ENCODE measurements around the gene CD83.

Gene CD83

DNA sequence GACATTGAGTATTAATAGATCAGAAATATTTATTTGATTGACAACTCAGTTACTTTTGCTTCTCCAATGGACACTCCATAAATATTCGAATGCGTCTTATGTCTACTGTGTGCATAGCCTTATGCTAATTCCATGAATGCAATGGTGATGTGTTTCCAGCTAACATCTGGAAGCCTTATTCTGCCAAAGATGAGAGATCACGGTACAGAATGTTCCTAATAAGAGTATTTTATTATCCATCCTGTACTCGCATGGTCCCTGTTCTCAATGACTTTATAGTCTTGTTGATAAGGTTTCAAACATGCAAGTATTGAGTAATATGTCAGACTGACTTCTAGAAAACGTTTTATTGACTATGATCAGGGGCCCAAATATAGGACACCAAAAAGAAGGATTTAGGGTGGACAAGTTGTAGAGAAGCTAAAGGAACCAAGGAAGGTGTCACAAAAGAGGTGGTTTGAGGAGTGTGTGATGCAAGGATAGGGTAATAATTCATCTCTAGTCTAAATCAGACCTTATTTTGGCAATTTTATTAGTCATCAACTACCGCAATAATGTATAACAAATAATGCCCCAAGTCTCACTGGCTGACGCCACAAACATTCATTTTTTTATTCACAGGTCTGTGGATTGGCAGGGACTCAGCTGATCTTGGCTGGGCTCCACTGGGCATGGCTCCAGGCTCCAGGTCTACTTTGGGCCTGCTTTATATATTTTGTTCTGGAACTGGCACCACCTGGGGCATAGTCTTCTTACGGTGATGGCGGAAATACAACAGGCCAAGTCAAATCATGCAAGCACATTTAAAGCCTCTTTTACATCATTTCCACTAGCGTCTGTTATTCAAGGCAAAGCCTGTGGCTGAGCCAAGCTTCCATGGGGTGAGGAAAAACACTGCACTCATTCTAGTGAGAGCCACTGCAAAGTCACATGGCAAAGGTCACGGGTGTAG, 24.5 kb upstream of the CD83 start:
- DNase-seq = no peak

GRCh38 chr6:14094721-14095120, 22.9 kb upstream of the CD83 start:
- no peak for DNase-seq

GRCh38 chr6:14095437-14095836, 22.1 kb upstream of the CD83 start:
- DNase-seq = no peak

DNA sequence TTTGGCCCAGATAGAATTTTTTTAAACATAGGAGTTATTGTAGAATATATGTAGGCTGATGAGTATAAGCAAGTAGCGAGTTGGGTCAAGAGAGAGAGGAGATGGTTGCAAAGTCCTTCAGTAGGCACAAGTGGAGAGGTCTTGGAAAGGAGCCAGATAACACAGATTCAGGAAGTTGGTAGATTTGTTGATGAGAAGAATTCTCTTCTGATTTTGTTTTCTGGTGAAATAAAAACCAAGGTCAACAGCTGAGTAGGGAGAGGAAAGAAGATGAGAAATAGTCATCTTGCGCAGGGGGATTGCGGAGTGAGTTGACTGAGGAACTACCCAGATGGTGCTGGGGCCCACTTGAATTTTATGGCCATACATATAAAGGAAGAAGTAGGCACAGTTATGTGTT, 17.4 kb upstream of the CD83 start:
- DNase-seq = no peak

DNA sequence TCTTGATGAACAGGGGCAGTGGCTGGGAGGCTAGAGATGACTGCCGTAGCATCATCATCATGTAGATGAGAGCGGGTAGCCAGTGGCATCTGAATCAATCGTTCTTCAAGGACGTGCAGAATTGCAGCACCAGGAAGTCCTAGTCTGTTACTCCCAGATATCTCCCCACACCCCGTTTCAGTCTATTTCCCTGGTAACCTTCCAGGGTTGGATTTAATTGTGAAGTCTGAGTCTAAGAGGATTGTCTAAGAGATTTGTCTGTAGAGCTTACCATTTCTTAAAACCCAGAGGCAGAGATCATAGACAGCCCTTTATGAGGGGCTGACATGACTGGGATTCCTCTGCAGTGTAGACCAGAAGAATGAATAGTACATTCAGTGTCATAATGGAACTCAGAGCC, 16.6 kb upstream of the CD83 start:
- no peak for DNase-seq

GRCh38 chr6:14102383-14102782, 15.2 kb upstream of the CD83 start:
- no peak for DNase-seq

DNA sequence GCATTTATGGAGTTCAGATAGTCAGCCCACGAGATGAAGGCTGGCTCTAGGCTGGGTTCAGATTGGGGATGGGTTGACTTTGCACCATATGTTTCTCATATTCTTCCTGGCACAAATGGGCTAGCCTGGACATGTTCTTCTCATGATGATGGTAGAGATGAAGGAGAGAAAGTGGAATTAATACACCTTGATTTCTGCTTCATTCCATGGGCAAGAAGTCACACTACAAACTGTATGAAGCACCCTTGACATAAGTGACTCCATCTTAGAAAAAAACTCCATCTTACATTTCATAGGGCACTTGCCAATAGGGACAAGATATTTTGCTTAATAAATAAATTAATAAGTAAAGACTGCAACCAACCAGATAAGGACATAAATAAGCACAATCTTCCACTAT, 12.0 kb upstream of the CD83 start:
- DNase-seq = no peak

DNA sequence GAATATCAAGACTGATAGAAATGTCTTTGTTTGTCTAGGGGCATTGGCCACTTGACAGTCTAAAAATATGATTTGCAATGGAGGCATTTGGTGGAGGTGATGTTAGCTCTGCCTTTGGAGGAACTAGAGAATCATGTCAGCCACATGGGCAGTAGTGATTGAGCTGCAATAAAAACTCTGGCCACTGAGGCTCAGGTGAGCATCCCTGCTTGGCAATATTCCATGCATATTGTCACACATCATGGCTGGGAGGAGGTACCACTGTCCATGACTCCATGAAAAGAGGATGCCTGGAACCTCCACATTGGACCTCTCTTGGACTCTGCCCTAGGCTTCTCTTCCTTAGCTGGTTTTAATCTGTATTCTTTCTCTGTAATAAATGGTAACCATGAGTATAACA, 10.6 kb upstream of the CD83 start:
- no peak for DNase-seq

DNA sequence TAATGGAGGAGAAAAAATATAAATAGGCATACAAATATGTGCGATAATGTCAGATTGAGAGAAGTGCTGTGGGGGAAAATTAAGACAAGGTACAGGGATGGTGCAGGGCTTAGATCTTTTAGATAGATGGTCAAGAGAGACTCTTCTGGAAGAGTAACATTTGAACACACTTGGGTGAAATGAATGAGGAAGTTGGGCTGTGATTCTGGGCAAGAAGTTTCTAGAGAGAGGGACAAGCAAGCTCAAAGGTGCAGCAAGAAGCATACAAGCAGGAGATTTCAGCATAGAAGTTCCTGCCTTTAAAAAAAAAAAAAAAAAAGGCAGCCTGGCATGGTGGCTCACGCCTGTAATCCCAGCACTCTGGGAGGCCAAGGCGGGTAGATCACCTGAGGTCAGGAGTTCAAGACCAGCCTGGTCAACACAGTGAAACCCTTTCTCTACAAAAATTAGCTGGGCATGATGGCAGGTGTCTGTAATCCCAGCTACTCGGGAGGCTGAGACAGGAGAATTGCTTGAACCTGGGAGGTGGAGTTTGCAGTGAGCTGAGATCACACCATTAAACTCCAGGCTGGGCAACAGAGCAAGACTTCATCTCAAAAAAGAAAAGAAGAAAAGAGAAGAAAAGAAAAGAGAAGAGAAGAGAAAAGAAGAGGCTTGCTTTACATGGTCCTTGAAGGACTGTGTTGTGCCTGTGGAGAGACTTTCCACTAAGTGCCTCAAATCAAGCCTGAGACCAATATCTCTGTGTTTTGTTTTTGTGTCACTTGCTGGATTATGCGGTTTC, 9.7 kb upstream of the CD83 start:
- no peak for DNase-seq

GRCh38 chr6:14108571-14109410, 8.8 kb upstream of the CD83 start:
- DNase-seq = peak; percentile 56

DNA sequence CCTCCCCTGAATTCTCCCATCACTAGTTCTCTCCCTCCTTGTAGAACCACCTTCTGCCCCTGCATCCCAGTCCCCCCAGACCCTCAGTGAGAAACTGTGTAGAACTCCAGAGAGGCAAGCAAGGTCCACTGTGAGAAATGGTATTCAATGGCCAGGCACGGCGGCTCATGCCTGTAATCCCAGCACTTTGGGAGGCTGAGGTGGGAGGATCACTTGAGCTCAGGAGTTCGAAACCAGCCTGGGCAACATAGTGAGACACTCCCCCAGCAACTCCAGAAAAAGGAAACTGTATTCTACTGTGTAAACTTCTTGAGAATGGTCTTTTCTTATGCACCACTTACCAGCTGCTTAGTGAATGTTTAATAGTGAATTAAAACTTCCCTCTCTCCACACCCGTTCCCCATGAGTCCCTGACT, 8.2 kb upstream of the CD83 start:
- no peak for DNase-seq

GRCh38 chr6:14110001-14110818, 7.4 kb upstream of the CD83 start:
- DNase-seq = no peak

DNA sequence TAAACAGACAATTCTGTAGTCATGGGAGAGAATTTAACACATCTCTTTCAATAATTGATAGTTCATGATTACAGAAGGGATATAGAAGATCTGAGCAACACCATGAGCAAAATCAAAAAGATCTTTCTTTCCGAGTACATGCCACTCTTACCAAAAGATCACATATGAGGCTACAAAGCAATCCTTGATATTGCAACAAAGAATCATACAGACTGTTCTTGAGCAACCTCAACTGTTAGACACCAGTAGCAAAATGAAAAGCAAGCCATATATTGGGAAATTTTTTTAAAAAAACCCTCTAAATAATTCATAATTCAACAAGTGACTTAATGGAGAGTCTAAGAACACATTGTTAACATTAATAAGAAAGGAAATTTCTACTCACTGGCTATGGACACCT, 3.6 kb upstream of the CD83 start:
- no peak for DNase-seq

- no peak for DNase-seq
Measured at GRCh38 chr6:14118091-14118439, 493 bp downstream of the CD83 start.

- no peak for DNase-seq
Measured at GRCh38 chr6:14118446-14118845, 874 bp downstream of the CD83 start.

GRCh38 chr6:14119784-14120183, 2.2 kb downstream of the CD83 start:
- DNase-seq = no peak

DNA sequence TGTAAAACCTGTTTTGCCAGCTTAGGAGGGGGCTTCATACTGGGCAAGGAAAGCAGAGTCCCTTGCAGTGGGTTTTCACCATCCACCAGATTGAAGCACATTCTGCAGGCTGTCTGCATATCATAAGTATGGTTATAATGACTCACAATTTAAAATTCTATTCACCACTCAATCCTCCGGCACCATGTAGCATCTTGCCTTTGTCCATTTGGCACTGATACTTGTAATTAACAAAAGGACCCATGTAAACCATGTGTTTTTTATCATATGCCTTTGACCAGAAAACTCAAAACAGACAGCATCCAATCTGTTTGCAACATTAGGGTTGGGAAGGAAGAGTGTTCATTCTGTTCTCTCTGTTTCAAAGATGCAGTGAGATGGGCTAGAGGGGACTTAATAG, 3.0 kb downstream of the CD83 start:
- no peak for DNase-seq

DNA sequence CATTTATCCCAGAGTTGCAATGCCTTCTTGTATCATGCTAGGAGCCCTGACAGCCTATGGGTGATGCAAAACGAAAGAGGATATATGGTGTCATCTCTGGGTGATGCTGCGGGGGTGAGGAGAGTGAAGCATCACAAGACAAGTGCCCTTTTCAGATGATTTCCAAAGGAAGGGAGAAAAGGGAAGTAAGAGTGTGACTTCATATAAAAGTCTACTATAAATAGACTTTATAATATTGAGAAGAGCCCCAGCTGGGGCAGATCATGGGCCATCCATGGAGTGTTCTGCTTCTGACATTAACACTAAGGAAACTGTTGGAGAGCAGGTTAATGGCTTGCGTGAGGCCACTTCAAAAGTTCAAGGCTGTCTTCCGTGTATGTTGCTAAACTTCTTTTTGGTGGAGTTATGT, 4.4 kb downstream of the CD83 start:
- no peak for DNase-seq

GRCh38 chr6:14123386-14124111, 6.0 kb downstream of the CD83 start:
- no peak for DNase-seq

DNA sequence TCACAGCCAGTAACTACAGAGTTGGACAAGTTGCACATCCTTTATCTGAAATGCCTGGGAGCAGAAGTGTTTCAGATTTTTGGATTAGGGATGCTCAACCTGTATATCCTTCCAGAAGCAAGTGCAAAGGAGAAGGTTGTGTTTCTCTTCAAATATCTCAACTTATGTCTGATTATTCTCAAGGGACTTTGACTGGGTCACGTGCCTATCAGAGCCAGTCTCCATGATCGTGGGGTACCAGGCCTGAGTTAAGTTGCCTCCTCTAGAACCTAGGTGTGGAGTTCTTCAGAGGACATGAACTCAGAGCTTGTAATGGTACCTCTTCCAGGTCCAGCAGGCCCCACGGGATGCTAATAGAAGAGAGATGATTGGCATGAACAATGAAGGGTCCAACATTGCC, 7.8 kb downstream of the CD83 start:
- DNase-seq = no peak

- no peak for DNase-seq
Measured at GRCh38 chr6:14126191-14126590, 8.6 kb downstream of the CD83 start.

DNA sequence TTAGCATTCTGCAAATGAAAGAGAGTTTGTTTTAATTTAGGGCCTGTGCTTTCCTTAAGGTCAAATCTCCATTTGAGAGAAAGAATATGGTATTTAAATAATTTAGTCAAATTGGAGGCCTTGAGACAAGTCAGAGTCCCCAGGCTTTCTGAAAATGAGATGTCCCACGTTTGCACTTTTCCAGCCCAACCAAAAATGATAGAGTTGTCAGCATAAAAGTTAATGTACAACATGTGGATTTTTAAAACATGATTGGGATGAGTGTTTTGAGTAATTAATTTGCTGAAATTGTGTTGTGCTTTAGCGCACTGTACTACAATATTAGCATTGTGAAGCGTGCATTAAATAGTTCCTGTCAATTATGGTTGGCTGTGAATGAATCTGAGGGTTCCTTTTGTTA, 10.0 kb downstream of the CD83 start:
- DNase-seq = no peak
